Suprapubic skin (tissue), 2 donors: ENCODE results near the gene GOLPH3.

Experiments used
- EP300 ChIP-seq: sonication (generic); formaldehyde crosslinking; IDR thresholded peaks from one replicate; pipeline ENCODE4 v1.6.1; 2017; ENCODE audit warnings: antibody characterized with exemption
- POLR2A ChIP-seq, 2 donors: fragments of 450-650 bp; IDR thresholded peaks; one replicate each; pipeline ENCODE4 v1.6.1; 2017; ENCODE audit warnings: antibody characterized with exemption in 2 of 2, mild to moderate bottlenecking in 2 of 2, moderate library complexity in 2 of 2

DNA sequence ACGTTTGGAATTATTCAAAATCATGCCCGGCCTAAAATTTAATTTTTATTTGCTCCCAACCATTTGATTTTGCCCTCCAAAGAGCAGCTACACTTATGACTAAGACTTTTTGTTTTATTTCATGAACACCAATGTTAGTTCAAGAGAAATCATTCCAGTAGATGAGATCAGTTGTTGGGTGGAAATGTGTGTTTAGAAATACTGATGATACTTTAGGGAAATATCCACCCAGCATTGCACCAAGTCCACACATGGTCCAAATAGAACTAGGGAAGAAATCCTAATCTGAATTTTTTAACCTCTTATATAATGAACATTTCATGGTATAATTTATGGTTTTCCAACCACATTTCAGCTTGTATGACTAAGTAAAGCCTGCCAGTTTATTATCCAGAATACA, 28.3 kb upstream of the GOLPH3 start:
- TF ChIP-seq EP300 (no peak), POLR2A (IDR thresholded peaks at IDR 0.05) (no peak)
